Neural crest cell (in vitro differentiated cells): Measurements from ENCODE around the gene WWOX. TPM values are rescaled to one million over a fixed set of nuclear protein-coding genes. Genes with fewer than 3 reads are reported as not detected.

ENCODE experiments used
- DNase-seq: peaks from one replicate; pipeline ENCODE4 v3.0.0; 2021; ENCODE audit warnings: low read depth, mixed read lengths, low spot score
- H3K27ac Mint-ChIP-seq: one replicate; pipeline ENCODE4 v1.8.0; 2021; ENCODE audit warnings: mild to moderate bottlenecking, mixed read lengths; ENCODE audit not compliant: unreplicated experiment
- H3K27me3 Mint-ChIP-seq: 2 replicates; pipeline ENCODE4 v1.8.0; 2021; ENCODE audit warnings: low read depth, mild to moderate bottlenecking, mixed read lengths
- H3K36me3 Mint-ChIP-seq: 2 replicates; pipeline ENCODE4 v1.8.0; 2021; ENCODE audit warnings: low read depth, mild to moderate bottlenecking, mixed read lengths
- H3K4me1 Mint-ChIP-seq: 2 replicates; pipeline ENCODE4 v1.8.0; 2021; ENCODE audit warnings: mixed read lengths
- H3K4me3 Mint-ChIP-seq: one replicate; pipeline ENCODE4 v1.8.0; 2021; ENCODE audit warnings: mild to moderate bottlenecking, mixed read lengths
- H3K9me3 Mint-ChIP-seq: 2 replicates; pipeline ENCODE4 v1.8.0; 2021; ENCODE audit warnings: mixed read lengths
- CTCF ChIP-seq: fragments of 200-600 bp; sonication (generic); conservative IDR thresholded peaks from 2 replicates; pipeline ENCODE4 v1.5.0; 2021; ENCODE audit warnings: antibody characterized with exemption, mild to moderate bottlenecking
- total RNA-seq: library from RNA; stranded (reverse); gene quantifications from 2 replicates; pipeline ENCODE4 v1.2.1, GENCODE V29; 2021

Gene WWOX
- total RNA-seq, 1 donor from 2014 or later: 30.5 TPM

DNA sequence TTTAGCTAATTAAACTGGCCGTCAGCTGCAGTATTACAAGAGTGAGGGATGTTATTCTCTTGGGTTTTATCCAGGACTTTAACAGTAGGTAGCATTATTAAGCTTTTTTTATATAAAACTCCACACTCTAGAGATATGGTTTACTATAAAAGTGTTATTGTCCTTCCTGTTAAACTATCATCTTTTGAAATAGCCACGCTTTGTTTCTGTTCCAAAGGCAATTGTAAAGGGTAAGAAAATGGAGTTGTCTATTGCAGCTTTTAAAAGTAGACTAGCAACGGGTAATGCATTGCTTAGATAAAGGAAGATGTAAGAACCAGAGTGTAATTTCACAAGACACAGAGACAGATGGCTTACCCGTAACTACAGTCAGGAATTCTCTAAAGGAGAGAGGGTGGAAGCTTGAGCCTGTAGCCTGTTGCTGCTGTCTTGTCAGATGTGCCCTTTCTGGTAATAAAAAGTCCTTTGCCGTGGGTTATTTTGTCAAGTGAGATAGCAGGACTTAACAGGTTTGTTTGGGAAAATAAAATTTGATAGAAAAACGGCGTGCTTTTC lies 56.4 kb downstream of the WWOX start:
- DNase-seq: no peak
- no peak for TF ChIP-seq CTCF
- H3K27me3 Mint-ChIP-seq: no peaks in the 10 kb centered on the region
- H3K36me3 Mint-ChIP-seq: peaks cover 17% of the 10 kb centered on the region
- H3K27ac Mint-ChIP-seq: no peak overlapping the region
- H3K9me3 Mint-ChIP-seq: peaks cover 9% of the 10 kb centered on the region
- H3K4me3 Mint-ChIP-seq: no peak overlapping the region
- H3K4me1 Mint-ChIP-seq: no peaks in the 10 kb centered on the region

DNA sequence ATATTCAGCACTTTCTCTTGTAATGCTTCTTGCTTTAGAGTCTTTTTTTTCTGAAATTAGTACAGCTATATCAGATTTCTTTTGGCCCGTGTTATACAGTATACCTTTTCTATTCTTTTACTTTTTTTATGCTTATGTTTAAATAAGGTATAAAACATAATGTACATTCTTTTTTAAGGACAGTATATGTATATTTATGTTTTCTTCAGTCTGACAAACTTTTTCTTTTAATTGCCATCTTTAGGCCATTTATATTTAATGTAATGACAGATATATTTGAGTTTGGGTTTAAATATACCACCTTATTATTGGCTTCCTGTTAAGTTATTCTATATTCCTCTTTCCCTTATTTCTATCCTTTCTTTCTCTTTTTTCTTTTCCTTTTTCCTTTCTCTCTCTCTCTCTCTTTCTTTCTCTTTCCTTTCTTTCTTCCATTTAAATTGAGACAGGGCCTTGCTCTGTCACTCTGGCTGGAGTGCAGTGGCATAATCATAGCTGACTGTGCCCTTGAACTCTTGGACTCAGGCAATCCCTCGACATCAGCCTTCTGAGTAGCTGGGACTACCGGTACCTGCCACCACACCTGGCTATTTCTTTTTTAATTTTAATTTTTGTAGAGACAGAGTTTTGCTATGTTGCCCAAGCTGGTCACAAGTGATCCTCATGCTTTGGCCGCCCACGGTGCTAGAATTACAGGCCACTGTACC lies 61.7 kb downstream of the WWOX start:
- DNase-seq: no peak
- no peaks in the 10 kb centered on the region for H3K4me1 Mint-ChIP-seq
- peaks cover 26% of the 10 kb centered on the region for H3K36me3 Mint-ChIP-seq
- peaks cover 14% of the 10 kb centered on the region for H3K9me3 Mint-ChIP-seq
- H3K27me3 Mint-ChIP-seq: no peaks in the 10 kb centered on the region
- no peak for TF ChIP-seq CTCF
- no peak overlapping the region for H3K27ac Mint-ChIP-seq
- no peak overlapping the region for H3K4me3 Mint-ChIP-seq

GRCh38 chr16:78163772-78164670 lies 64.6 kb downstream of the WWOX start:
- no peak for TF ChIP-seq CTCF
- Mint-ChIP-seq H3K4me3 (no peak overlapping the region), H3K36me3 (peaks cover 23% of the 10 kb centered on the region), H3K27me3 (no peaks in the 10 kb centered on the region), H3K9me3 (peaks cover 8% of the 10 kb centered on the region), H3K4me1 (no peaks in the 10 kb centered on the region), H3K27ac (no peak overlapping the region)
- no peak for DNase-seq

DNA sequence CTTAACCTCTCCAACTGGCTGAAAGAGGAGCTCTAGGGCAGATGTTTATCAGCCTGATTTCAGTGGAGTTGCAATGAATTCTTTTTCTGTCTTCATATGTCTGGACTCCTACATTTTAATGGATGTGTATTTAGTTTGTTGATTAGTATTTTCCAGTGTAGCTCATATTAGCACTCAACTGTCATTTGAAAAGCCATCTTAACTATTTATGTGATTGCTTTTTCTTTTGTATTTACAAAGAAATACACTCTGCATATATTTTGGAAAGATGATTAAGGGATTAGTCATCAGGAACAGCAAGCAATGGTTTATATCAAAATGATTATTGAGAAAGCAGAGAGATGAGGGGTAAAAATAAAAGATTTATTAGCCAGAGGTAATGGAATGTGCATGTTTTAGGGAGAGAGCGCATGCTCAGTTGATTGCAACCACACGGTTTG lies 71.1 kb downstream of the WWOX start:
- Mint-ChIP-seq H3K4me3 (no peak overlapping the region), H3K27ac (no peak overlapping the region), H3K36me3 (peaks cover 8% of the 10 kb centered on the region), H3K27me3 (no peaks in the 10 kb centered on the region), H3K9me3 (no peaks in the 10 kb centered on the region), H3K4me1 (peaks cover 10% of the 10 kb centered on the region)
- TF ChIP-seq CTCF: no peak
- DNase-seq: no peak

DNA sequence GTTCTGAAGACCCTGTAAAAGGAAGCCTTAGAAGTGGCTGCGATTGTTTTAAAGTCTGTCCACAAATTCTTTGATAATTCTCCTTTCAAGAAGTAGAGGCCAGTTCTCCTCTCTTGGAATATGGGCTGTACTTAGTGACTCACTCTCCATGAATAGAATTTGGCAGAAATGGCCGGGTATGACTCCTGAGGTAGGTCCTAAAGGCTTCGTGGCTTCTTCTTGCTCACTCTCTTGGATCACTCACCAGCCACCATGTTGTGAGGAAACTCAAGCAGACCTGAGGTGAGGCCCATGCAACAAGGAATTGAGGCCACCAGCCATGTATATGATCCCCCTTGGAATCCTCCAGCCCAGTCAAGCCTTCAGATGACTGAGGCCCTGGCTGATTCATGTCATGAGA lies 75.8 kb downstream of the WWOX start:
- peaks cover 24% of the 10 kb centered on the region for H3K4me1 Mint-ChIP-seq
- no peak for DNase-seq
- no peaks in the 10 kb centered on the region for H3K27me3 Mint-ChIP-seq
- no peak overlapping the region for H3K4me3 Mint-ChIP-seq
- H3K9me3 Mint-ChIP-seq: no peaks in the 10 kb centered on the region
- no peaks in the 10 kb centered on the region for H3K36me3 Mint-ChIP-seq
- no peak overlapping the region for H3K27ac Mint-ChIP-seq
- TF ChIP-seq CTCF: no peak
